ENCODE data around the gene PDLIM4. TPM values are rescaled to one million over a fixed set of nuclear protein-coding genes. Genes with fewer than 3 reads are reported as not detected.

Gene PDLIM4
- total RNA-seq, 1 experiment from 2014 or later: 47.2 TPM

GRCh38 chr5:132256783-132257130 is 739 bp upstream of the PDLIM4 start:
- H3K4me1 ChIP-seq (replicated peaks; ENCODE audit: insufficient read depth): peaks cover 26% of the 10 kb centered on the region
- ChIA-PET CTCF (no interaction called here), POLR2A (ENCODE audit: unreplicated experiment) (no interaction called here)
- TSS peak; percentile 21 for BruUV-seq (replicated peaks)
- no peaks in the 10 kb centered on the region for H3K79me2 ChIP-seq (ENCODE audit: low read depth)
- TF ChIP-seq CTCF (conservative IDR thresholded peaks at IDR 0.05) (no peak), EZH2 (IDR thresholded peaks at IDR 0.05; ENCODE audit: low read depth) (no peak)
- H3K4me2 ChIP-seq: no peak overlapping the region
- no peaks in the 10 kb centered on the region for H4K20me1 ChIP-seq (ENCODE audit: insufficient read depth)
- no peaks in the 10 kb centered on the region for H3K36me3 ChIP-seq (ENCODE audit: low read depth)
- no peak overlapping the region for H3K27ac ChIP-seq
- no peak for DNase-seq
- no peaks in the 10 kb centered on the region for H3K9me2 ChIP-seq (ENCODE audit: insufficient read depth)
- H2AFZ ChIP-seq: no peak overlapping the region
- H3K4me3 ChIP-seq: no peak overlapping the region
- intact Hi-C loops (cut with micrococcal nuclease; ENCODE audit: unreplicated experiment): no loop called here
- H3K9me3 ChIP-seq (ENCODE audit: insufficient read depth, low read depth): no peaks in the 10 kb centered on the region
- 0 out of 2 replicates have a peak, but pooled peaks cover 3% of the 10 kb centered on the region for H3K27me3 ChIP-seq (ENCODE audit: insufficient read depth, low read depth)
- no peaks in the 10 kb centered on the region; the same call in 1 of the 2 replicates for H3F3A ChIP-seq (ENCODE audit: insufficient read depth, low read depth)

- 0 out of 2 replicates have a peak, but pooled peaks cover 3% of the 10 kb centered on the region for H3K27me3 ChIP-seq (ENCODE audit: insufficient read depth, low read depth)
- H3K4me2 ChIP-seq: peak overlapping the region; percentile 71
- H2AFZ ChIP-seq: peak overlapping the region; percentile 80; the same call in 1 of the 2 replicates
- BruUV-seq (replicated peaks): no TSS peak
- no peaks in the 10 kb centered on the region for H4K20me1 ChIP-seq (ENCODE audit: insufficient read depth)
- intact Hi-C loops (cut with micrococcal nuclease; ENCODE audit: unreplicated experiment): no loop called here
- no peaks in the 10 kb centered on the region for H3K9me2 ChIP-seq (ENCODE audit: insufficient read depth)
- H3K79me2 ChIP-seq (ENCODE audit: low read depth): no peaks in the 10 kb centered on the region
- no peak overlapping the region for H3K27ac ChIP-seq
- TF ChIP-seq EZH2 (IDR thresholded peaks at IDR 0.05; ENCODE audit: low read depth) (no peak), CTCF (conservative IDR thresholded peaks at IDR 0.05) (no peak)
- no peaks in the 10 kb centered on the region for H3K9me3 ChIP-seq (ENCODE audit: insufficient read depth, low read depth)
- H3K4me1 ChIP-seq (replicated peaks; ENCODE audit: insufficient read depth): peaks cover 32% of the 10 kb centered on the region
- POLR2A ChIA-PET (ENCODE audit: unreplicated experiment): no interaction called here
- no peaks in the 10 kb centered on the region for H3F3A ChIP-seq (ENCODE audit: insufficient read depth, low read depth)
- DNase-seq: no peak
- CTCF ChIA-PET: no interaction called here
- H3K4me3 ChIP-seq: peak overlapping the region; percentile 51; the same call in 1 of the 2 replicates
- no peaks in the 10 kb centered on the region for H3K36me3 ChIP-seq (ENCODE audit: low read depth)
Measured at GRCh38 chr5:132258102-132259068, 889 bp downstream of the PDLIM4 start.

- no peak overlapping the region for H3K27ac ChIP-seq
- BruUV-seq (replicated peaks): TSS peak; percentile 41
Measured at GRCh38 chr5:132259069-132259851, 1.8 kb downstream of the PDLIM4 start.

More at GRCh38 chr5:132259069-132259851, 1.8 kb downstream of the PDLIM4 start:
- Histone ChIP-seq H3K79me2 (ENCODE audit: low read depth) (no peaks in the 10 kb centered on the region), H3K9me2 (ENCODE audit: insufficient read depth) (no peaks in the 10 kb centered on the region), H3K36me3 (ENCODE audit: low read depth) (no peaks in the 10 kb centered on the region), H4K20me1 (ENCODE audit: insufficient read depth) (no peaks in the 10 kb centered on the region), H2AFZ (no peak overlapping the region), H3K27me3 (ENCODE audit: insufficient read depth, low read depth) (0 out of 2 replicates have a peak, but pooled peaks cover 3% of the 10 kb centered on the region), H3K4me3 (no peak overlapping the region), H3F3A (ENCODE audit: insufficient read depth, low read depth) (no peaks in the 10 kb centered on the region), H3K4me2 (no peak overlapping the region), H3K9me3 (ENCODE audit: insufficient read depth, low read depth) (no peaks in the 10 kb centered on the region), H3K4me1 (replicated peaks; ENCODE audit: insufficient read depth) (peaks cover 31% of the 10 kb centered on the region)
- POLR2A ChIA-PET (ENCODE audit: unreplicated experiment): interaction anchor here (0.5 to 0.8 kb wide), 2 partner anchors 21 to 32 kb away, joined by 5 to 6 read pairs; no protein-coding TSS in a partner anchor
- CTCF ChIA-PET: interaction anchor here (0.5 to 0.7 kb wide), 2 partner anchors 21 to 79 kb away, joined by 3 read pairs; no protein-coding TSS in a partner anchor
- peak in 1 of 2 experiments; percentile 53 for DNase-seq
- no peak for TF ChIP-seq EZH2 (IDR thresholded peaks at IDR 0.05; ENCODE audit: low read depth)
- TF ChIP-seq CTCF (conservative IDR thresholded peaks at IDR 0.05): no peak
- intact Hi-C loops (cut with micrococcal nuclease; ENCODE audit: unreplicated experiment): no loop called here
